ENCODE results near the gene PHTF2.

The PHTF2 gene

GRCh38 chr7:78002715-78003114, 204.1 kb downstream of the PHTF2 start:
- no peak for DNase-seq

- DNase-seq, result no peak
These were observed 207.6 kb downstream of the PHTF2 start for GRCh38 chr7:78006063-78006755.

Data from NCI-H1436 treated with DMSO at 0.1 percent for 48 hours (cell line).